Gastrocnemius medialis (tissue), 4 donors: ENCODE data around the gene SPRY4. TPM values are rescaled to one million over a fixed set of nuclear protein-coding genes. Genes with fewer than 3 reads are reported as not detected.
"Not testable (repeated sequence)": the region's sequence is repeated elsewhere in the genome, so short reads cannot be mapped to it uniquely, and the experiment has no call there.

Experiments used
- ATAC-seq, 2 donors: fragments of 150-250 bp; one replicate each; pipeline ENCODE4 v1.9.1; 2016
- DNase-seq, 2 donors: peaks; one replicate each; pipeline ENCODE4 v3.0.0-alpha.2; 2019
- H3K27ac ChIP-seq, 4 donors: fragments of 200-600 bp; sonication (generic); 1 replicate in 1 of 4; 2 replicates in 3 of 4; pipeline ENCODE4 v1.5.1; 2016 to 2018; ENCODE audit warnings: mild to moderate bottlenecking in 2 of 4, moderate library complexity in 1 of 4
- H3K27me3 ChIP-seq, 3 donors: fragments of 200-600 bp; sonication (generic) in 2 of 3; 1 replicate in 1 of 3; 2 replicates in 2 of 3; pipeline versions ENCODE4 v1.5.1 to v1.6.0; 2016 to 2019; ENCODE audit warnings: mild to moderate bottlenecking in 1 of 3, moderate library complexity in 1 of 3
- H3K36me3 ChIP-seq, 2 donors: fragments of 200-600 bp; sonication (generic) in 1 of 2; one replicate each; pipeline ENCODE4 v1.5.1; 2017 to 2018
- H3K4me1 ChIP-seq, 2 donors: fragments of 200-600 bp; sonication (generic) in 1 of 2; one replicate each; pipeline ENCODE4 v1.5.1; 2016 to 2017; ENCODE audit warnings: mild to moderate bottlenecking in 2 of 2
- H3K4me3 ChIP-seq, 4 donors: fragments of 200-600 bp; sonication (generic) in 3 of 4; 1 replicate in 1 of 4; 2 replicates in 3 of 4; pipeline ENCODE4 v1.5.1; 2016 to 2019; ENCODE audit warnings: mild to moderate bottlenecking in 2 of 4
- H3K9me3 ChIP-seq, 3 donors: fragments of 200-600 bp; sonication (generic) in 2 of 3; 1 replicate in 1 of 3; 2 replicates in 2 of 3; pipeline ENCODE4 v1.5.1; 2016 to 2019
- CTCF ChIP-seq, 5 experiments: fragments of 450-650 bp in 3 of 5; fragments of 200-600 bp in 2 of 5; sonication (generic) in 2 of 5; IDR thresholded peaks in 4 of 5; conservative IDR thresholded peaks in 1 of 5; 1 replicate in 4 of 5; 2 replicates in 1 of 5; pipeline ENCODE4 v1.5.1; 2016 to 2019; ENCODE audit warnings: antibody characterized with exemption in 5 of 5, mild to moderate bottlenecking in 3 of 5, moderate library complexity in 3 of 5
- POLR2A ChIP-seq, 2 donors: fragments of 450-650 bp; IDR thresholded peaks; one replicate each; pipeline ENCODE4 v1.6.1; 2017; ENCODE audit warnings: antibody characterized with exemption in 2 of 2, mild to moderate bottlenecking in 2 of 2, moderate library complexity in 2 of 2
- in situ Hi-C, 4 donors: fragments of 200-750 bp; cut with MboI; loops; one replicate each; pipeline versions ENCODE4 v1.15.0 to v1.8.0; 2017; ENCODE audit warnings: low sequenced_read_pairs in 4 of 4
- intact Hi-C: fragments of 100-400 bp; cut with DNase I; formaldehyde crosslinking; loops from one replicate; pipeline ENCODE4 v1.15.1; 2023; ENCODE audit warnings: low total_unique reads
- total RNA-seq, 4 donors: library from RNA; depleted of rRNA; stranded (reverse); fragments of >200 nt; gene quantifications; one replicate each; pipeline versions ENCODE4 v1.1.0 to v1.2.3, GENCODE V29; 2016

Gene SPRY4
- total RNA-seq, 4 donors from 2014 or later = 4.3 to 6.9 (median 5.9) TPM

GRCh38 chr5:142353071-142353472, 28.3 kb upstream of the SPRY4 start:
- DNase-seq (no peak), ATAC-seq (no peak)
- Histone ChIP-seq H3K4me1 (peaks cover 8 to 12% of the 10 kb centered on the region in 2 donors), H3K27ac (no peak overlapping the region), H3K27me3 (peaks cover 0 to 14% (median 14%) of the 10 kb centered on the region in 3 donors), H3K9me3 (no peaks in the 10 kb centered on the region), H3K36me3 (no peaks in the 10 kb centered on the region), H3K4me3 (no peak overlapping the region)
- in situ Hi-C loops (no loop called here), intact Hi-C loops (no loop called here)
- TF ChIP-seq CTCF (IDR thresholded peaks at IDR 0.05 in 4 of 5, conservative IDR thresholded peaks at IDR 0.05 in 1 of 5) (no peak), POLR2A (IDR thresholded peaks at IDR 0.05) (no peak)

GRCh38 chr5:142350021-142350420, 25.2 kb upstream of the SPRY4 start:
- DNase-seq (no peak), ATAC-seq (no peak)
- Histone ChIP-seq H3K4me3 (no peak overlapping the region), H3K9me3 (peaks cover 0 to 8% (median 0%) of the 10 kb centered on the region in 3 donors), H3K36me3 (no peaks in the 10 kb centered on the region), H3K4me1 (no peaks in the 10 kb centered on the region), H3K27me3 (peaks cover 0 to under 1% (median 0%) of the 10 kb centered on the region in 3 donors), H3K27ac (no peak overlapping the region)
- in situ Hi-C loops (no loop called here), intact Hi-C loops (no loop called here)
- TF ChIP-seq CTCF (IDR thresholded peaks at IDR 0.05 in 4 of 5, conservative IDR thresholded peaks at IDR 0.05 in 1 of 5) (no peak), POLR2A (IDR thresholded peaks at IDR 0.05) (no peak)

- H3K27me3 ChIP-seq = peaks cover 0 to 2% (median 0%) of the 10 kb centered on the region in 3 donors
- no peak overlapping the region for H3K27ac ChIP-seq
- TF ChIP-seq CTCF (IDR thresholded peaks at IDR 0.05 in 4 of 5, conservative IDR thresholded peaks at IDR 0.05 in 1 of 5) = no peak
- TF ChIP-seq POLR2A (IDR thresholded peaks at IDR 0.05) = no peak
- H3K4me1 ChIP-seq = no peaks in the 10 kb centered on the region
- H3K4me3 ChIP-seq = no peak overlapping the region
- H3K9me3 ChIP-seq = peaks cover 0 to 19% (median 0%) of the 10 kb centered on the region in 3 donors
- ATAC-seq (no peak), DNase-seq (no peak)
- intact Hi-C loops = no loop called here
- H3K36me3 ChIP-seq = no peaks in the 10 kb centered on the region
- in situ Hi-C loops = no loop called here
These were observed 21.9 kb upstream of the SPRY4 start for GRCh38 chr5:142346706-142347105.

DNA sequence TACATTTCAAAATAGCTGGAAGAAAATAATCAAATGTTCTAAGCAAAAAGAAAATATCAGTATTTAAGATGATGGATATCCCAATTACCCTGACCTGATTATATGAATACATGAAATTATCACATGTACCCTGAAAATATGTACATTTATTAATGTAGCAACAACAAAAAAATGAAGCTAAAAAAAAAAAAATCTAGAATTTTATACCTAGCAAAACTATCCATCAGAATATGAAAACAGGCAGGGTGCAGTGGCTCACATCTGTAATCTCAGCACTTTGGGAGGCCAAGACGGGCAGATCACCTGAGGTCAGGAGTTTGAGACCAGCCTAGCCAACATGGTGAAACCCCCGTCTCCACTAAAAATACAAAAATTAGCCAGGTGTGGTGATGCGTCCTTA, 20.1 kb upstream of the SPRY4 start:
- in situ Hi-C loops, H3K4me1 ChIP-seq, H3K27ac ChIP-seq, intact Hi-C loops, H3K36me3 ChIP-seq, ATAC-seq, H3K27me3 ChIP-seq, DNase-seq: not testable (repeated sequence)
- Histone ChIP-seq H3K4me3 (peak overlapping the region in 1 of 4 donors; percentile 2), H3K9me3 (peaks cover 0 to 19% (median 0%) of the 10 kb centered on the region in 3 donors)

GRCh38 chr5:142343531-142343930, 18.7 kb upstream of the SPRY4 start:
- no peaks in the 10 kb centered on the region for H3K4me1 ChIP-seq
- H3K9me3 ChIP-seq = peaks cover 0 to 19% (median 0%) of the 10 kb centered on the region in 3 donors
- DNase-seq = no peak
- H3K4me3 ChIP-seq = no peak overlapping the region
- H3K36me3 ChIP-seq = no peaks in the 10 kb centered on the region
- no peak overlapping the region for H3K27ac ChIP-seq
- no peak for ATAC-seq
- H3K27me3 ChIP-seq = peaks cover 0 to 2% (median 0%) of the 10 kb centered on the region in 3 donors
- intact Hi-C loops (no loop called here), in situ Hi-C loops (no loop called here)
- TF ChIP-seq POLR2A (IDR thresholded peaks at IDR 0.05) (no peak), CTCF (IDR thresholded peaks at IDR 0.05 in 4 of 5, conservative IDR thresholded peaks at IDR 0.05 in 1 of 5) (no peak)
